Left lung (tissue), 10 donors: ENCODE measurements around the gene USP32. TPM values are rescaled to one million over a fixed set of nuclear protein-coding genes. Genes with fewer than 3 reads are reported as not detected.

ENCODE experiments used
- ATAC-seq: fragments of 200-7000 bp; cut with Tn5 transposase; one replicate; pipeline ENCODE4 v1.9.1; 2020; ENCODE audit warnings: moderate library complexity
- DNase-seq, 4 donors: peaks; one replicate each; pipeline ENCODE4 v3.0.0-alpha.2; 2013 to 2020
- H3K27ac ChIP-seq, 2 donors: fragments of 200-600 bp; sonication (generic) in 1 of 2; one replicate each; pipeline versions ENCODE4 v1.5.0 to v1.8.0; 2020 to 2021
- H3K27me3 ChIP-seq, 2 donors: fragments of 200-600 bp; sonication (generic) in 1 of 2; one replicate each; pipeline versions ENCODE4 v1.5.0 to v1.8.0; 2020 to 2021
- H3K36me3 ChIP-seq, 2 donors: fragments of 200-600 bp; sonication (generic) in 1 of 2; one replicate each; pipeline versions ENCODE4 v1.5.0 to v1.8.0; 2020 to 2021
- H3K4me1 ChIP-seq, 2 donors: fragments of 200-600 bp; one replicate each; pipeline ENCODE4 v1.8.0; 2021
- H3K4me3 ChIP-seq, 2 donors: fragments of 200-600 bp; sonication (generic) in 1 of 2; one replicate each; pipeline versions ENCODE4 v1.5.0 to v1.8.0; 2020 to 2021; ENCODE audit warnings: mild to moderate bottlenecking in 1 of 2
- H3K9me3 ChIP-seq, 2 donors: fragments of 200-600 bp; sonication (generic) in 1 of 2; one replicate each; pipeline versions ENCODE4 v1.5.0 to v1.8.0; 2020 to 2021
- intact Hi-C, 2 donors: fragments of 100-400 bp; cut with DNase I; formaldehyde crosslinking; loops; one replicate each; pipeline versions ENCODE4 v1.11.2 to v1.14.2; 2022
- polyA plus RNA-seq, 6 donors: library from polyadenylated mRNA; unstranded; fragments of 120-200 nt; gene quantifications; one replicate each; pipeline ENCODE4 v1.2.1, GENCODE V29; 2013; ENCODE audit not compliant: insufficient read length in 6 of 6
- total RNA-seq, 2 donors: library from RNA; stranded (reverse); fragmentation: NEBNext Ultra II Directional; extraction: Animal tissue kit (Norgen Biotek cat#: 25700); gene quantifications; one replicate each; pipeline ENCODE4 v1.2.1, GENCODE V29; 2021
- TF ChIP-seq, protein P1 (sequence below), 2 donors: fragments of 200-600 bp; sonication (generic) in 1 of 2; IDR thresholded peaks; one replicate each; pipeline versions ENCODE4 v1.5.0 to v1.8.0; 2021; ENCODE audit warnings: antibody characterized with exemption in 2 of 2
- donor health status: DM: no; HTN: yes; CAD: no.
- donor health status: DM: no; HTN: no; CAD: no.

The USP32 gene
- total and polyA plus RNA-seq, 8 donors = 30.7 to 73.2 (median 37.7) TPM

DNA sequence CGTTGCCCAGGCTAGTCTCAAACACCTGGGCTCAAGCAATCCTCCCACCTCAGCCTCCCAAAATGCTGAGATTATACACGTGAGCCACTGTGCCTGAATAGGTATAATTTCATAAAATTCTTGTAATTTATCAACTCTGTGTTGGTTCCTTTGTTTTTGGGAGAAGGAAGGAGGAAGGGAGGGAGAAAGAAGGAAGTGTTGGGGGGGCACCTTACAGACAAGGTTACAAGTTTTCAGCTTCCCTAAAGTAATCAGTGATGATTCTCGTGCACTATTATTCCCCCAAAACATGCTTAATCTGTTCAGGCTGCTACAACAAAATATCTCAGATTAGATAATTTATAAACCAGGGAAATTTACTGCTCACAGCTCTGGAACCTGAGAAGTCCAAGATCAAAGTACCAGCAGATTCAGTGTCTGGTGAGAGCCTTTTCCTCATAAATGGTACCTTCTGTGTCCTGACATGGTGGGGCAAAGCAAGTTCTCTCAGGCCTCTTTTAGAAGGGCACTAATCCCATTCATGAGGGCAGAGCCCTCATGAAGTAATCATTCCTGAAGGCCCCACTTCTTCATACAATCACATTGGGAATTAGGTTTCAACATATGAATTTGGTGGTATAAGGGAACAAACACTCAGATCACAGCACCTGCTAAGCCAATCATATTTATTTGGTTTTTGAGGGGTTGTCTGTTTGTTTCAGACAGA, 28.1 kb downstream of the USP32 start:
- Histone ChIP-seq H3K4me1 (peaks cover 0 to 16% of the 10 kb centered on the region in 2 donors), H3K27ac (peak overlapping the region in 1 of 2 donors; percentile 24), H3K4me3 (no peak overlapping the region), H3K9me3 (no peaks in the 10 kb centered on the region), H3K36me3 (no peaks in the 10 kb centered on the region), H3K27me3 (no peaks in the 10 kb centered on the region)
- DNase-seq (no peak), ATAC-seq (no peak)
- intact Hi-C loops = no loop called here
- TF ChIP-seq, protein P1, sequence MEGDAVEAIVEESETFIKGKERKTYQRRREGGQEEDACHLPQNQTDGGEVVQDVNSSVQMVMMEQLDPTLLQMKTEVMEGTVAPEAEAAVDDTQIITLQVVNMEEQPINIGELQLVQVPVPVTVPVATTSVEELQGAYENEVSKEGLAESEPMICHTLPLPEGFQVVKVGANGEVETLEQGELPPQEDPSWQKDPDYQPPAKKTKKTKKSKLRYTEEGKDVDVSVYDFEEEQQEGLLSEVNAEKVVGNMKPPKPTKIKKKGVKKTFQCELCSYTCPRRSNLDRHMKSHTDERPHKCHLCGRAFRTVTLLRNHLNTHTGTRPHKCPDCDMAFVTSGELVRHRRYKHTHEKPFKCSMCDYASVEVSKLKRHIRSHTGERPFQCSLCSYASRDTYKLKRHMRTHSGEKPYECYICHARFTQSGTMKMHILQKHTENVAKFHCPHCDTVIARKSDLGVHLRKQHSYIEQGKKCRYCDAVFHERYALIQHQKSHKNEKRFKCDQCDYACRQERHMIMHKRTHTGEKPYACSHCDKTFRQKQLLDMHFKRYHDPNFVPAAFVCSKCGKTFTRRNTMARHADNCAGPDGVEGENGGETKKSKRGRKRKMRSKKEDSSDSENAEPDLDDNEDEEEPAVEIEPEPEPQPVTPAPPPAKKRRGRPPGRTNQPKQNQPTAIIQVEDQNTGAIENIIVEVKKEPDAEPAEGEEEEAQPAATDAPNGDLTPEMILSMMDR (IDR thresholded peaks at IDR 0.05) = no peak

- ATAC-seq = no peak
Observed at GRCh38 chr17:60362329-60362728, 29.6 kb downstream of the USP32 start.

GRCh38 chr17:60361889-60362288, 30.0 kb downstream of the USP32 start:
- no peaks in the 10 kb centered on the region for H3K36me3 ChIP-seq
- H3K27ac ChIP-seq = no peak overlapping the region
- peaks cover 0 to 35% of the 10 kb centered on the region in 2 donors for H3K4me1 ChIP-seq
- intact Hi-C loops = no loop called here
- no peaks in the 10 kb centered on the region for H3K27me3 ChIP-seq
- H3K9me3 ChIP-seq = no peaks in the 10 kb centered on the region
- TF ChIP-seq, protein P1 (IDR thresholded peaks at IDR 0.05) = no peak
- H3K4me3 ChIP-seq = no peak overlapping the region
- DNase-seq (no peak), ATAC-seq (no peak)

More at GRCh38 chr17:60362329-60362728, 29.6 kb downstream of the USP32 start:
- Histone ChIP-seq H3K27me3 (no peaks in the 10 kb centered on the region), H3K36me3 (no peaks in the 10 kb centered on the region), H3K27ac (no peak overlapping the region), H3K4me3 (no peak overlapping the region), H3K9me3 (no peaks in the 10 kb centered on the region), H3K4me1 (peaks cover 0 to 31% of the 10 kb centered on the region in 2 donors)
- DNase-seq = no peak
- TF ChIP-seq, protein P1 (IDR thresholded peaks at IDR 0.05) = no peak
- intact Hi-C loops = no loop called here

DNA sequence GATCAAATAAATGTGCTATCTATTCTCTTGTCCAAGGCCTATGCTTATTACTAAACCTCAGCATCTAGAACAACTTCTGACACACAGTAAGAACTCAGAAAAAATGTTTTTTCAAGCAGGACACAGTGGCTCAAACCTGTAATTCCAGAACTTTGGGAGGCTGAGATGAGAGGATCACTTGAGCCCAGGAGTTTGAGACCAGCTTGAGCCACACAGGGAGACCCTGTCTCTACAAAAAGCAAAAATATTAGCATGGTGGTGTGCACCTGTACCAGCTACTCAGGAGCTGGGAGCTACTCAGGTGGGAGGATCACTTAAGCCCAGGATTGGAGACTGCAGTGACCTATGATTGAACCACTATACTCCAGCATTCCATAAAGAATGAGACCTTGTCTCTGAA, 32.5 kb downstream of the USP32 start:
- TF ChIP-seq, protein P1 (IDR thresholded peaks at IDR 0.05) = no peak
- ATAC-seq (no peak), DNase-seq (no peak)
- no peaks in the 10 kb centered on the region for H3K36me3 ChIP-seq
- intact Hi-C loops = no loop called here
- no peak overlapping the region for H3K4me3 ChIP-seq
- H3K27ac ChIP-seq = no peak overlapping the region
- H3K9me3 ChIP-seq = no peaks in the 10 kb centered on the region
- no peaks in the 10 kb centered on the region for H3K27me3 ChIP-seq
- peaks cover 7 to 60% of the 10 kb centered on the region in 2 donors for H3K4me1 ChIP-seq

GRCh38 chr17:60358606-60359225, 33.2 kb downstream of the USP32 start:
- TF ChIP-seq, protein P1 (IDR thresholded peaks at IDR 0.05) = no peak
- intact Hi-C loops = no loop called here
- ATAC-seq = no peak
- DNase-seq = no peak
- Histone ChIP-seq H3K9me3 (no peaks in the 10 kb centered on the region), H3K4me3 (no peak overlapping the region), H3K27ac (no peak overlapping the region), H3K27me3 (no peaks in the 10 kb centered on the region), H3K36me3 (no peaks in the 10 kb centered on the region), H3K4me1 (peaks cover 11 to 62% of the 10 kb centered on the region in 2 donors)
